SU-DHL-6 (cell line): ENCODE measurements around the gene FGFR3.

Experiments used
- CTCF ChIP-seq: fragments of 200-600 bp; sonication (generic); IDR thresholded peaks from one replicate; pipeline ENCODE4 v1.5.1; 2017; ENCODE audit warnings: antibody characterized with exemption, mild to moderate bottlenecking, low read length, moderate library complexity; ENCODE audit not compliant: insufficient read depth, poor library complexity, severe bottlenecking
- EZH2phosphoT487 ChIP-seq: fragments of 200-600 bp; sonication (generic), shearing (Covaris generic); conservative IDR thresholded peaks from 2 replicates; pipeline ENCODE4 v1.6.1; 2018; ENCODE audit warnings: mild to moderate bottlenecking, antibody characterized with exemption, low read length, moderate library complexity, mixed read lengths

DNA sequence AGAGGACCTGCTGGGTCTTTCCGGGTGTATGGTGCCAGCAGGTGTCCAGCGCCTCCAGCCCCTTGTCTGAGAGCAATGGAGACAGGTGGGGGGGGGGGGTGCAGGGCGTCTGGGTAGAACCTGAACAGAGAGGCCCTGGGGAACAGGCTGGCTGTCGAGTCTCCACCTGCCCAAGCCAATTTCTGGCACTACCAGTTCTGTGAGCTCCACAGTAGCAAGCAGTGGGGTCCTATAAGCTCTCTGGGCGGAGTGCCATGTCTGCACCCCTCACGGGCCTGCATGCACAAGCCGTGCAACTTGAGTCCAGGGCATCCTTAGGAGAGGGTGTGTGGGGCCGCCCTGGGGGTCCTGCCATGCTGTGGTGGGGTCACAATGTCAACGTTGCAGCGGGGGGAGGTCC, 10.1 kb upstream of the FGFR3 start:
- TF ChIP-seq EZH2phosphoT487: no peak
- TF ChIP-seq CTCF: no peak
